GM18517 (cell line): ENCODE measurements around the gene CHRDL2.

Source experiments
- ATAC-seq: cut with Tn5 transposase; IDR thresholded peaks from one replicate; pipeline ENCODE4 v1.9.1; 2021; ENCODE audit warnings: mild to moderate bottlenecking, moderate library complexity; ENCODE audit not compliant: unreplicated experiment

CHRDL2 gene

GRCh38 chr11:74717221-74717969 is 13.8 kb downstream of the CHRDL2 start:
- ATAC-seq = no peak

GRCh38 chr11:74714904-74715303 is 16.3 kb downstream of the CHRDL2 start:
- ATAC-seq = no peak

GRCh38 chr11:74713686-74714085 is 17.5 kb downstream of the CHRDL2 start:
- no peak for ATAC-seq

- ATAC-seq = no peak
These were observed 20.8 kb downstream of the CHRDL2 start for GRCh38 chr11:74710281-74710938.

- ATAC-seq = no peak
These were observed 22.1 kb downstream of the CHRDL2 start for GRCh38 chr11:74709175-74709574.

- no peak for ATAC-seq
These were observed 23.4 kb downstream of the CHRDL2 start for GRCh38 chr11:74707602-74708510.

- no peak for ATAC-seq
These were observed 24.0 kb downstream of the CHRDL2 start for GRCh38 chr11:74707182-74707581.

- no peak for ATAC-seq
These were observed 28.0 kb downstream of the CHRDL2 start for GRCh38 chr11:74703211-74703610.

GRCh38 chr11:74702383-74703007 is 28.7 kb downstream of the CHRDL2 start:
- ATAC-seq = no peak

GRCh38 chr11:74701351-74701750 is 29.9 kb downstream of the CHRDL2 start:
- no peak for ATAC-seq

- ATAC-seq = no peak
These were observed 31.4 kb downstream of the CHRDL2 start for GRCh38 chr11:74699615-74700396.

GRCh38 chr11:74697722-74698121 is 33.5 kb downstream of the CHRDL2 start:
- no peak for ATAC-seq

- no peak for ATAC-seq
These were observed 34.1 kb downstream of the CHRDL2 start for GRCh38 chr11:74696939-74697675.

- ATAC-seq = no peak
These were observed 34.7 kb downstream of the CHRDL2 start for GRCh38 chr11:74696500-74696899.

GRCh38 chr11:74695705-74696280 is 35.4 kb downstream of the CHRDL2 start:
- no peak for ATAC-seq

- no peak for ATAC-seq
These were observed 36.9 kb downstream of the CHRDL2 start for GRCh38 chr11:74694136-74694930.

GRCh38 chr11:74693531-74693930 is 37.7 kb downstream of the CHRDL2 start:
- ATAC-seq = no peak

- ATAC-seq = no peak
These were observed 39.5 kb downstream of the CHRDL2 start for GRCh38 chr11:74691755-74692154.
